Ramos (cell line): ENCODE measurements around the gene HAUS1.

ENCODE experiments used
- in situ Hi-C: fragments of 300-500 bp; cut with MboI; formaldehyde crosslinking; loops from one replicate; pipeline ENCODE4 v1.14.3; 2022; ENCODE audit warnings: low sequenced_read_pairs; ENCODE audit not compliant: unreplicated experiment

HAUS1 gene

GRCh38 chr18:46174342-46175041, 70.3 kb downstream of the HAUS1 start:
- in situ Hi-C loops = loop anchor here (25.0 kb wide), 1 partner anchor 113 kb away; no protein-coding TSS in a partner anchor

GRCh38 chr18:46176001-46176400, 71.8 kb downstream of the HAUS1 start:
- in situ Hi-C loops = no loop called here
